Measurements from ENCODE around the gene SSBP4.
"Not testable (repeated sequence)": the region's sequence is repeated elsewhere in the genome, so short reads cannot be mapped to it uniquely, and the experiment has no call there.

Gene SSBP4

DNA sequence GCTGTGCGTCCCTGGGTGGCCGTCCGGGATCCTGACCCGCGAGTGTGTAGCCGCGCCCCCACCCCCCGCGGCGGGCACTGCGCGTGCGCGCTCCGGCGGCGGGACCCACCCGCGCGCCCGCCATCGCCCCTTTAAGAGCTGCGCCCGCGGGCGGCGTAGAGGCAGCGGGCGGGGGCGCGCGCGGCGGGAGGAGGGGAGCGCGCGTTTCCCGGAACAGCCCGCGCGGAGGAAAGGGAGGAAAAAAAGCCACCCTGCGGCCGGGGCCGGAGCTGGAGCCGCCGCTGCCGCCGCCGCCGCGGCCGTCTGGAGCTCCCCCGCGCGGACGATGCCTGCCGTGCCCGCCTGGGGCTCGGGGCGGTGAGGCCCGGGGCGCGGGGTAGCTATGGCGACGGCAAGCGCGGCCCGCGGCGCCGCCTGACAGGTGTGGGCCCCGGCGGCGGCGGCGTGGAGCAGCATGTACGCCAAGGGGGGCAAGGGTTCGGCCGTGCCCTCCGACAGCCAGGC lies at the start of gene SSBP4:
TSS of gene SSBP4 (plus strand) at position 204 of the 504 bp plus-strand sequence. CDS start at position 455, 251 bp downstream.
- Mint-ChIP-seq H3K4me1 (ENCODE audit: low read depth) (peaks cover 67% of the 10 kb centered on the region), H3K4me3 (peak within 1 kb of the TSS; percentile 98), H3K9me3 (no peaks in the 10 kb centered on the region), H3K27ac (peak within 1 kb of the TSS; percentile 88), H3K36me3 (ENCODE audit: low read depth) (peaks cover 5% of the 10 kb centered on the region), H3K27me3 (ENCODE audit: low read depth) (no peaks in the 10 kb centered on the region)

GRCh38 chr19:18373407-18373891 lies 45.7 kb upstream of the SSBP4 start:
- H3K27ac Mint-ChIP-seq, result peak overlapping the region; percentile 68
- H3K4me3 Mint-ChIP-seq, result peak overlapping the region; percentile 39
- H3K36me3 Mint-ChIP-seq (ENCODE audit: low read depth), result peaks cover 2% of the 10 kb centered on the region
- H3K9me3 Mint-ChIP-seq, result no peaks in the 10 kb centered on the region
- H3K27me3 Mint-ChIP-seq (ENCODE audit: low read depth), result no peaks in the 10 kb centered on the region
- H3K4me1 Mint-ChIP-seq (ENCODE audit: low read depth), result peaks cover 10% of the 10 kb centered on the region

DNA sequence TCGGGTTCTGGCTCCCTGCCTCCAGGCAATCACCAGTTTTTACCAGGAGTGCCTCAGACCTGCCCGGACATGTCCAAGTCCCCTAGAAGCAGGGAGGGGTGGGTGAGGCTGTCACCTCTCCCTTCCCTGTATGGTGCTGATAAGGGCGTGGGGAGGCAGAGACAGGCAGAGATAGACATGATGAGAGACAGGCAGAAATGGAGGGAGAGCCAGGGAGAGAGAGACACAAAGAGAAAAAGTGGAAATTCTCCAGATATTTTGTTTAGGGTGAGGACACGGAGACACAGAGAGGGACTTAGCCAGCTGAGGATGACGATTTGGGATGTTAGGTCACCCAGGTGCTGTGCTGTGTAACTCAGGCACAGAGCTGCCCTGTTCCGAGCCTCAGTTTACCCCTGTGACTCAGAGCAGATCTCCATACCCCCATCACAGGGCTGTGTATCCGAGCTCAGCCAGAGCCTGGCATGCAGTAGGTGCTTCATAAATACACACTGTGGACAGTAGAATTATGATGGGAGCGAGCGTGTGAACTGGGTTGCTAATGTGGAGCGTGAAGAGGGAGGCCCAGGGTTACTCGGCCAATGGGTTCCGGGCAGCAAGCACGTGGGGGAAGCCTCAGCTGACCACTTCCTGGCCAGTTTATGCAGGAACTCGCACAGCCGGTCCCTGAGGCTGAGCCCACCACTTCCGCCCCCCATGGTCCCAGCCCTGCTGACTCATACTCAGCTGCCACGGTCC lies 45.1 kb upstream of the SSBP4 start:
- H3K4me1 Mint-ChIP-seq (ENCODE audit: low read depth), result peaks cover 10% of the 10 kb centered on the region
- no peaks in the 10 kb centered on the region for H3K27me3 Mint-ChIP-seq (ENCODE audit: low read depth)
- H3K36me3 Mint-ChIP-seq (ENCODE audit: low read depth), result peaks cover 2% of the 10 kb centered on the region
- peak overlapping the region; percentile 39 for H3K4me3 Mint-ChIP-seq
- H3K9me3 Mint-ChIP-seq, result no peaks in the 10 kb centered on the region
- peak overlapping the region; percentile 68 for H3K27ac Mint-ChIP-seq

GRCh38 chr19:18377026-18377425 lies 42.2 kb upstream of the SSBP4 start:
- Mint-ChIP-seq H3K27ac (no peak overlapping the region), H3K9me3 (no peaks in the 10 kb centered on the region), H3K4me3 (no peak overlapping the region), H3K4me1 (ENCODE audit: low read depth) (peaks cover 10% of the 10 kb centered on the region), H3K36me3 (ENCODE audit: low read depth) (peaks cover 2% of the 10 kb centered on the region), H3K27me3 (ENCODE audit: low read depth) (no peaks in the 10 kb centered on the region)

DNA sequence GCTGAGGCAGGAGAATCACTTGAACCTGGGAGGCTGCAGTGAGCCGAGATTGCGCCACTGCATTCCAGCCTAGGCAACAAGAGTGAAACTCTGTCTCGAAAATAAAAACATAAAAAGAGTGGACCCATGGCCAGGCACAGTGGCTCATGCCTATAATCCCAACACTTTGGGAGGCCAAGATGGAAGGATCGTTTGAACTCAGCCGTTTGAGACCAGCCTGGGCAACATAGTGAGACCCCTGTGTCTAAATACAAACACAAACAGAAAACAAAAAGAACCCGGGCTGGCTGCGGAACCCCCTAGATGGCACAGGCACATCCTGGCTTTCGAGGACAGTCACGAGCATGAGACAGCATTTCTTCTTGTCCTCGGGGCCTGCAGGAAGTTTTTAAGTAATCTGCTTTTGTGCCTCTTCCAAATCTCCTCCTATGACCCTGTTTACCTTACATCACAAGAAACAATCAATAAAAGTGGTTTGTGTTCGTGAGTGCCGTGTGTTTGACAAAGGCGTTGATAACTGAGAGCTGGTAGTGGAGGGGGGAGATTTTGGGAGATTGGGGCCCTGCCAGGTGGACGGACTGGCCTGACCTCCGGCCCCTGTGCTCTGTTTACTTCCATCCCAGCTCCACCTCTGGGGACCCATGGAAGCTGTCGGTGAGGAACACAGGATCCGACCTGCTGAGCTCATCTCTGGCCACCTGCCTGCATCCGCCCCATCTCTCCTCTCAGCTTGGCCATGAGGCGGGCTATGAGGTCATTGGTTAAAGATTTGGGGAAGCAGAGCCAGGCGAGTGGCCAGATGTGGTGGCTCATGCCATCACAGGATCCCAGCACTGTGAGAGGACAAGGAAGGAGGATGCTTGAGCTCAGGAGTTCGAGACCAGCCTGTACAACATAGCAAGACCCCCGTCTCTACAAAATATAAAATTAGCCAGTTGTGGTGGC lies 39.1 kb upstream of the SSBP4 start:
- H3K27me3 Mint-ChIP-seq (ENCODE audit: low read depth), result peaks cover under 1% of the 10 kb centered on the region
- H3K36me3 Mint-ChIP-seq (ENCODE audit: low read depth), result no peaks in the 10 kb centered on the region
- no peaks in the 10 kb centered on the region for H3K9me3 Mint-ChIP-seq
- H3K4me1 Mint-ChIP-seq (ENCODE audit: low read depth), result no peaks in the 10 kb centered on the region
- H3K4me3 Mint-ChIP-seq, result no peak overlapping the region
- H3K27ac Mint-ChIP-seq, result no peak overlapping the region

GRCh38 chr19:18380843-18381242 lies 38.4 kb upstream of the SSBP4 start:
- no peak overlapping the region for H3K4me3 Mint-ChIP-seq
- H3K27me3 Mint-ChIP-seq (ENCODE audit: low read depth), result peaks cover 8% of the 10 kb centered on the region
- H3K4me1 Mint-ChIP-seq (ENCODE audit: low read depth), result no peaks in the 10 kb centered on the region
- H3K9me3 Mint-ChIP-seq, result no peaks in the 10 kb centered on the region
- H3K27ac Mint-ChIP-seq, result no peak overlapping the region
- H3K36me3 Mint-ChIP-seq (ENCODE audit: low read depth), result no peaks in the 10 kb centered on the region

DNA sequence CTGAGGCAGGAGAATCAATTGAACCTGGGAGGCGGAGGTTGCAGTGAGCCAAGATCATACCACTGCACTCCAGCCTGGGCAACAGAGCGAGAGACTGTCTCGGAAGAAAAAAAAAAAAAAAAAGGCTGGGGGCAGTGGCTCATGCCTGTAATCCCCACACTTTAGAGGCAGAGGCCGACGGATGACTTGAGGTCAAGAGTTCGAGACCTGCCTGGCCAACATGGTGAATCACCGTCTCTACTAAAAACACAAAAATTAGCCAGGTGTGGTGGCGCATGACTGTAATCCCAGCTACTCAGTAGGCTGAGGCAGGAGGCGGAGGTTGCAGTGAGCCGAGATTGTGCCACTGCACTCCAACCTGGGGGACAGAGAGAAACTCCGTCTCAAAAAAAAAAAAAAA lies 35.6 kb upstream of the SSBP4 start:
- H3K9me3 Mint-ChIP-seq; H3K27ac Mint-ChIP-seq; H3K4me3 Mint-ChIP-seq; H3K4me1 Mint-ChIP-seq (ENCODE audit: low read depth); H3K36me3 Mint-ChIP-seq (ENCODE audit: low read depth): not testable (repeated sequence)
- H3K27me3 Mint-ChIP-seq (ENCODE audit: low read depth), result peaks cover 33% of the 10 kb centered on the region

GRCh38 chr19:18384775-18385174 lies 34.4 kb upstream of the SSBP4 start:
- H3K4me1 Mint-ChIP-seq (ENCODE audit: low read depth), result peaks cover 8% of the 10 kb centered on the region
- H3K36me3 Mint-ChIP-seq (ENCODE audit: low read depth), result no peaks in the 10 kb centered on the region
- H3K9me3 Mint-ChIP-seq, result no peaks in the 10 kb centered on the region
- no peak overlapping the region for H3K27ac Mint-ChIP-seq
- H3K4me3 Mint-ChIP-seq, result no peak overlapping the region
- H3K27me3 Mint-ChIP-seq (ENCODE audit: low read depth), result peaks cover 44% of the 10 kb centered on the region

DNA sequence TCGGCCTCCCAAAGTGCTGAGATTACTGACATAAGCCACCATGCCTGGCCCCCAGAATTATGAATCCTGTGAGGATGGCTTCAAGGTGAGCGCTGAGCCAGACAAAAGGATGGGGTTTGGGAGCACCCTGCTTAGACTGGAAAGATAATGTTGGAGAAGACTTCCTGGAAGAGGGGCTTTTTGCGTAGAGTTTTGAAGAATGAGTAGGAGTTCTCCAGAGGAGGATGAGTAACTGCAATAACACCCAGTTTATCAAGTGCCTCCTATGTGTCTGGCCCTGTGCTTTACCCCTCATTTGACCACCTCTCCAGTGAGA lies 33.9 kb upstream of the SSBP4 start:
- Mint-ChIP-seq H3K27me3 (ENCODE audit: low read depth) (peaks cover 49% of the 10 kb centered on the region), H3K36me3 (ENCODE audit: low read depth) (no peaks in the 10 kb centered on the region), H3K4me3 (no peak overlapping the region), H3K4me1 (ENCODE audit: low read depth) (peaks cover 8% of the 10 kb centered on the region), H3K9me3 (no peaks in the 10 kb centered on the region), H3K27ac (no peak overlapping the region)

- Mint-ChIP-seq H3K36me3 (ENCODE audit: low read depth) (no peaks in the 10 kb centered on the region), H3K27me3 (ENCODE audit: low read depth) (peaks cover 55% of the 10 kb centered on the region), H3K4me3 (no peak within 1 kb of the TSS), H3K27ac (no peak within 1 kb of the TSS), H3K4me1 (ENCODE audit: low read depth) (peaks cover 8% of the 10 kb centered on the region), H3K9me3 (no peaks in the 10 kb centered on the region)
Measured at GRCh38 chr19:18385675-18386542, 33.3 kb upstream of the SSBP4 start, which contains the start of gene GDF15. GDF15 (plus strand) TSS chr19:18386158; CDS start chr19:18386190, 32 bp downstream.

- H3K36me3 Mint-ChIP-seq (ENCODE audit: low read depth), result no peaks in the 10 kb centered on the region
- no peak overlapping the region for H3K4me3 Mint-ChIP-seq
- H3K27me3 Mint-ChIP-seq (ENCODE audit: low read depth), result peaks cover 56% of the 10 kb centered on the region
- H3K27ac Mint-ChIP-seq, result no peak overlapping the region
- H3K9me3 Mint-ChIP-seq, result no peaks in the 10 kb centered on the region
- peaks cover 8% of the 10 kb centered on the region for H3K4me1 Mint-ChIP-seq (ENCODE audit: low read depth)
Measured at GRCh38 chr19:18386543-18387271, 32.5 kb upstream of the SSBP4 start.

- Mint-ChIP-seq H3K27me3 (ENCODE audit: low read depth) (peaks cover 64% of the 10 kb centered on the region), H3K9me3 (no peaks in the 10 kb centered on the region), H3K4me1 (ENCODE audit: low read depth) (peaks cover 8% of the 10 kb centered on the region), H3K27ac (no peak overlapping the region), H3K4me3 (peak overlapping the region; percentile 56), H3K36me3 (ENCODE audit: low read depth) (no peaks in the 10 kb centered on the region)
Measured at GRCh38 chr19:18388100-18388959, 30.9 kb upstream of the SSBP4 start.
